Measurements from ENCODE around the gene ANTXR1. TPM values are rescaled to one million over a fixed set of nuclear protein-coding genes. Genes with fewer than 3 reads are reported as not detected.

The ANTXR1 gene
- total and polyA plus RNA-seq, 2 donors from 2014 or later, result 7.0 to 42.6 TPM

DNA sequence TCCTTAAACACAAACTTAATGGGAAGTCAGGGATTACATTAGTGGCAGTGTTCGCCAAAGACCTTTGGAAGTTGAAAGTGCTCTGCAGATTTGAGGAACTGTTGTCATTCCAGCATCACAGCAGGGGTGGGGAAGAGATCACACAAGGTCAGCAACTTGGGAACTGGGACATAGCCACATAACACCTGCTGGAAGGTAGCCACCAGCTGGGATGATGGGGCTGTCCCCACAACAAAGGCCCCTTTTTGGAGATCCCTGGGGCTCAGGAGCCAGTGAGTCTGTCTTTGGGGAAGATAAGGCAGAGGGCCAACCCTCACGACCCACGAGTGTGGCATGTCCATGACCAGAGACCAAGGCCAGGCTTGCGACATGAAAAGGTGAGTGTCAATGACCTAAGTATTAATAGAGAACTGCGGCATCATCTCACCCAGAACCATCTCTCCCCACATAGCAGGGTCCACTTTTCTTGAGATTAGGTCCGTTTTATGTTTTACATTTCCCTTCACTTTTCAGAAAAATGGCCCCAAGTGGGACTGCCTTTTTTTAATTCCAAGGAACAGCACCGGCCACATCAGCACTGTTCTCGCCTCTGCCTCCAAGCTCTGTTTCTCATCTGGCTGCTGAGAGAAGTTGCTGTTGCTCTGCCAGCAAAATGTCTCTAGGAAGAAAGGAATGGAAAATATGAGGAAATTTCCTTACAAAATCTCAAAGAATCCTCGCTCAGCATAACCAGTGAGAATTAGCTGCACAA, 267.1 kb downstream of the ANTXR1 start:
- no peak overlapping the region for H3K4me3 ChIP-seq (ENCODE audit: low read length in 3 of 3)
- H3K9me3 ChIP-seq (ENCODE audit: control insufficient read depth in 2 of 3, insufficient read depth in 1 of 3, low read length in 3 of 3), result no peaks in the 10 kb centered on the region
- intact Hi-C loops (cut with DNase I), result no loop called here
- FAIRE-seq, result no peak
- no peaks in the 10 kb centered on the region for H3K27me3 ChIP-seq (ENCODE audit: control insufficient read depth, insufficient read depth, low read length)
- DNase-seq, result no peak
- TF ChIP-seq, protein P1, sequence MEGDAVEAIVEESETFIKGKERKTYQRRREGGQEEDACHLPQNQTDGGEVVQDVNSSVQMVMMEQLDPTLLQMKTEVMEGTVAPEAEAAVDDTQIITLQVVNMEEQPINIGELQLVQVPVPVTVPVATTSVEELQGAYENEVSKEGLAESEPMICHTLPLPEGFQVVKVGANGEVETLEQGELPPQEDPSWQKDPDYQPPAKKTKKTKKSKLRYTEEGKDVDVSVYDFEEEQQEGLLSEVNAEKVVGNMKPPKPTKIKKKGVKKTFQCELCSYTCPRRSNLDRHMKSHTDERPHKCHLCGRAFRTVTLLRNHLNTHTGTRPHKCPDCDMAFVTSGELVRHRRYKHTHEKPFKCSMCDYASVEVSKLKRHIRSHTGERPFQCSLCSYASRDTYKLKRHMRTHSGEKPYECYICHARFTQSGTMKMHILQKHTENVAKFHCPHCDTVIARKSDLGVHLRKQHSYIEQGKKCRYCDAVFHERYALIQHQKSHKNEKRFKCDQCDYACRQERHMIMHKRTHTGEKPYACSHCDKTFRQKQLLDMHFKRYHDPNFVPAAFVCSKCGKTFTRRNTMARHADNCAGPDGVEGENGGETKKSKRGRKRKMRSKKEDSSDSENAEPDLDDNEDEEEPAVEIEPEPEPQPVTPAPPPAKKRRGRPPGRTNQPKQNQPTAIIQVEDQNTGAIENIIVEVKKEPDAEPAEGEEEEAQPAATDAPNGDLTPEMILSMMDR (IDR thresholded peaks at IDR 0.05; ENCODE audit: borderline replicate concordance, extremely low read depth, insufficient read depth), result no peak
- H3K9ac ChIP-seq (ENCODE audit: low read length in 3 of 3), result no peak overlapping the region
- H3K27ac ChIP-seq (ENCODE audit: low read depth in 2 of 2, low read length in 2 of 2), result no peak overlapping the region
- no peaks in the 10 kb centered on the region for H3K4me1 ChIP-seq (ENCODE audit: control insufficient read depth in 2 of 3, insufficient read depth in 2 of 3, low read depth in 1 of 3, low read length in 3 of 3)
- H3K36me3 ChIP-seq (ENCODE audit: control insufficient read depth in 2 of 3, insufficient read depth in 3 of 3, low read length in 3 of 3), result no peaks in the 10 kb centered on the region

DNA sequence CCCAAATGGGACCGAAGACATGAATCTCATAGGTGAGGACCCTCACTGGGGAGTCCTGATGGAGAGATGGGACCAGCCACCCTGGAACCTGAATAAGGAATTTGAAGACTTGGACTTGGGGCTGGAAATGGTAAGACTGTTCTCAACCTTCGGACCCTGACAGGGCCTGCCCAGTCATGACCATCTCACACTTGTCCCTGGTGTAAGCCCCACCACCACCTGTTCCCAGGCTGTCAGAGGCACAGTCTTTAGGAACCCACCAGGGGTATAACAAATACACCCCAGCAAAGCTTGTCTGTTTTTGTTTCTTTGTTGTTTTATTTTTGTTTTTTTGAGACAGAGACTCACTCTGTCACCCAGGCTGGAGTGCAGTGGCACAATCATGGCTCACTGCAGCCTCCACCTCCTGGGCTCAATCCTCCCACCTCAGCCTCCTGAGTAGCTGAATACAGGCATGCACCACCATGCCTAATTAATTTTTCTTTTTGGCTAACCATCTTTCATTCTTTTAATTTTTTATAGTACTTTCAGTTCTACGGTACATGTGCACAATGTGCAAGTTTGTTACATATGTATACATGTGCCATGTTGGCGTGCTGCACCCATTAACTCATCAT, 267.9 kb downstream of the ANTXR1 start:
- TF ChIP-seq, protein P1 (IDR thresholded peaks at IDR 0.05; ENCODE audit: borderline replicate concordance, extremely low read depth, insufficient read depth), result no peak
- Histone ChIP-seq H3K36me3 (ENCODE audit: control insufficient read depth in 2 of 3, insufficient read depth in 3 of 3, low read length in 3 of 3) (no peaks in the 10 kb centered on the region), H3K9ac (ENCODE audit: low read length in 3 of 3) (no peak overlapping the region), H3K27me3 (ENCODE audit: control insufficient read depth, insufficient read depth, low read length) (no peaks in the 10 kb centered on the region), H3K4me3 (ENCODE audit: low read length in 3 of 3) (no peak overlapping the region), H3K4me1 (ENCODE audit: control insufficient read depth in 2 of 3, insufficient read depth in 2 of 3, low read depth in 1 of 3, low read length in 3 of 3) (no peaks in the 10 kb centered on the region), H3K9me3 (ENCODE audit: control insufficient read depth in 2 of 3, insufficient read depth in 1 of 3, low read length in 3 of 3) (no peaks in the 10 kb centered on the region), H3K27ac (ENCODE audit: low read depth in 2 of 2, low read length in 2 of 2) (no peak overlapping the region)
- DNase-seq (no peak), FAIRE-seq (no peak)
- intact Hi-C loops (cut with DNase I), result no loop called here

DNA sequence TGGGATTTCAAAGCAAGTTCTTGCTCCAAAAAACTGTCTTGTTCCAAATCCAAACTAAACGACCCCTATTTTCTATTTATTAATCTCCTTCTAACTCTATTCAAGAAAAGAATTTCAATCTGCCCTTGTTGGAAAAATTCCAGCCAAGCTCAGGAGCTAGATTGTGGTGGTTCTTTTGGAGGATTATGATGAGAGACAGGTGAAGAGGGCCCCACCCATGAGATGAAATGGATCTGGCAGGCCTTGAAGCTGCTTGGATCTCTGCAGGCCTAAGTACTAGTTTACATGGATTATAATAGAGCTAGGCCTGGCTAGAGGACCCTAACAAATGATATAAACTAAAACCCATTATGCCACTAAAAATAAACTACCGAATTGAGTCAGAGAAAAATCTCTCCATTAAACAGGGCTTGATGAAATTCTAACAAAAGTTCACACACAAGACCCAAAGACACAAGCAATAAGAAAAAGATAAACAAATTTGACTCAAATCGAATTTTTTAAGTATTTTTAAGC, 272.5 kb downstream of the ANTXR1 start:
- H3K4me1 ChIP-seq (ENCODE audit: control insufficient read depth in 2 of 3, insufficient read depth in 2 of 3, low read depth in 1 of 3, low read length in 3 of 3), result no peaks in the 10 kb centered on the region
- H3K27me3 ChIP-seq (ENCODE audit: control insufficient read depth, insufficient read depth, low read length), result no peaks in the 10 kb centered on the region
- no peaks in the 10 kb centered on the region for H3K36me3 ChIP-seq (ENCODE audit: control insufficient read depth in 2 of 3, insufficient read depth in 3 of 3, low read length in 3 of 3)
- no peaks in the 10 kb centered on the region for H3K9me3 ChIP-seq (ENCODE audit: control insufficient read depth in 2 of 3, insufficient read depth in 1 of 3, low read length in 3 of 3)
- H3K9ac ChIP-seq (ENCODE audit: low read length in 3 of 3), result no peak overlapping the region
- H3K27ac ChIP-seq (ENCODE audit: low read depth in 2 of 2, low read length in 2 of 2), result no peak overlapping the region
- intact Hi-C loops (cut with DNase I), result no loop called here
- no peak overlapping the region for H3K4me3 ChIP-seq (ENCODE audit: low read length in 3 of 3)
- no peak for DNase-seq
- no peak for FAIRE-seq
- TF ChIP-seq, protein P1 (IDR thresholded peaks at IDR 0.05; ENCODE audit: borderline replicate concordance, extremely low read depth, insufficient read depth), result no peak
